ENCODE measurements around the gene RELL2.
A peak's percentile ranks its signal among the peaks of the same experiment; 100 is the strongest.

The RELL2 gene

GRCh38 chr5:141615991-141616720 is 20.6 kb upstream of the RELL2 start:
- Histone ChIP-seq H3K9me3 (ENCODE audit: control insufficient read depth, insufficient read depth, low read depth, low read length) (no peaks in the 10 kb centered on the region), H3K36me3 (ENCODE audit: control insufficient read depth in 2 of 2, insufficient read depth in 1 of 2, low read length in 2 of 2) (peaks cover 8 to 24% of the 10 kb centered on the region in 2 experiments; a peak in 2 of 3 replicates), H3K27ac (ENCODE audit: extremely low read depth, low read depth, low read length) (no peak overlapping the region), H3K4me1 (ENCODE audit: control insufficient read depth, insufficient read depth, low read length) (peaks cover 30% of the 10 kb centered on the region), H3K4me3 (ENCODE audit: low read depth, low read length) (no peak overlapping the region; the same call in 1 of the 2 replicates)
- TF ChIP-seq ZFHX2 (tag by site-specific recombination; conservative IDR thresholded peaks at IDR 0.05), result peak; percentile 96
- TF ChIP-seq ZNF280C (tag by site-specific recombination; IDR thresholded peaks at IDR 0.05), result no peak
- no peak for TF ChIP-seq ZNF777 (tag by site-specific recombination; IDR thresholded peaks at IDR 0.05; ENCODE audit: borderline replicate concordance)
- no peak for TF ChIP-seq ZNF202 (tag by site-specific recombination; IDR thresholded peaks at IDR 0.05; ENCODE audit: borderline replicate concordance)
- no peak for TF ChIP-seq ZNF211 (tag by site-specific recombination; IDR thresholded peaks at IDR 0.05; ENCODE audit: low read depth)
- peak; percentile 98 for TF ChIP-seq ZNF449 (tag by site-specific recombination; IDR thresholded peaks at IDR 0.05)
- TF ChIP-seq ZNF792 (tag by site-specific recombination; IDR thresholded peaks at IDR 0.05), result no peak
- no peak for TF ChIP-seq KLF17 (tag by site-specific recombination; IDR thresholded peaks at IDR 0.05)
- peak; percentile 93 for TF ChIP-seq EGR2 (tag by site-specific recombination; IDR thresholded peaks at IDR 0.05; ENCODE audit: low read depth)
- TF ChIP-seq ZBTB1 (tag by site-specific recombination; IDR thresholded peaks at IDR 0.05), result no peak
- TF ChIP-seq TRIM28 (IDR thresholded peaks at IDR 0.05; ENCODE audit: borderline replicate concordance, low read length), result no peak
- TF ChIP-seq ZBTB21 (tag by site-specific recombination; IDR thresholded peaks at IDR 0.05), result no peak
- no peak for TF ChIP-seq ZNF704 (tag by site-specific recombination; IDR thresholded peaks at IDR 0.05)
- TF ChIP-seq ZNF10 (tag by site-specific recombination; IDR thresholded peaks at IDR 0.05), result no peak
- no peak for TF ChIP-seq ZNF600 (tag by site-specific recombination; IDR thresholded peaks at IDR 0.05)
- TF ChIP-seq ZFP3 (tag by site-specific recombination; IDR thresholded peaks at IDR 0.05; ENCODE audit: low read depth), result no peak
- TF ChIP-seq ZNF19 (tag by site-specific recombination; IDR thresholded peaks at IDR 0.05; ENCODE audit: low read depth), result no peak
- no peak for TF ChIP-seq ZEB2 (tag by site-specific recombination; IDR thresholded peaks at IDR 0.05)
- no peak for TF ChIP-seq ZNF354C (tag by site-specific recombination; IDR thresholded peaks at IDR 0.05; ENCODE audit: borderline replicate concordance, low read depth)
- TF ChIP-seq ZNF280D (tag by site-specific recombination; IDR thresholded peaks at IDR 0.05), result no peak
- TF ChIP-seq ZBTB17 (tag by site-specific recombination; IDR thresholded peaks at IDR 0.05), result no peak
- TF ChIP-seq ZNF138 (tag by site-specific recombination; IDR thresholded peaks at IDR 0.05; ENCODE audit: borderline replicate concordance), result no peak
- TF ChIP-seq WT1 (tag by site-specific recombination; IDR thresholded peaks at IDR 0.05), result no peak
- POLR2A ChIA-PET, result interaction anchor here (1.9 kb wide), 1 partner anchor 21 kb away, joined by 27 read pairs; the partner anchor contains the start of genes HDAC3 and RELL2
- CTCF ChIA-PET, result interaction anchor here (1.0 to 3.9 kb wide), 7 partner anchors 9 to 199 kb away, joined by 3 to 51 read pairs (median 6); no protein-coding TSS in a partner anchor

Data from HEK293 (cell line).